GM19397 (cell line): ENCODE results near the gene LRRC8D.

Experiments used
- ATAC-seq: cut with Tn5 transposase; IDR thresholded peaks from one replicate; pipeline ENCODE4 v1.9.1; 2021; ENCODE audit warnings: mild to moderate bottlenecking, moderate library complexity; ENCODE audit not compliant: unreplicated experiment

Gene LRRC8D

GRCh38 chr1:89865498-89866382 lies 44.9 kb downstream of the LRRC8D start:
- no peak for ATAC-seq

GRCh38 chr1:89866568-89866967 lies 45.7 kb downstream of the LRRC8D start:
- no peak for ATAC-seq

- no peak for ATAC-seq
Observed at GRCh38 chr1:89870998-89871397, 50.2 kb downstream of the LRRC8D start.

- ATAC-seq, result no peak
Observed at GRCh38 chr1:89871768-89872473, 51.1 kb downstream of the LRRC8D start.

GRCh38 chr1:89872567-89872966 lies 51.7 kb downstream of the LRRC8D start:
- no peak for ATAC-seq

GRCh38 chr1:89873288-89873687 lies 52.5 kb downstream of the LRRC8D start:
- ATAC-seq, result no peak

- no peak for ATAC-seq
Observed at GRCh38 chr1:89873770-89874169, 52.9 kb downstream of the LRRC8D start.

- no peak for ATAC-seq
Observed at GRCh38 chr1:89876463-89876862, 55.6 kb downstream of the LRRC8D start.

- ATAC-seq, result no peak
Observed at GRCh38 chr1:89877756-89878155, 56.9 kb downstream of the LRRC8D start.

GRCh38 chr1:89878256-89878655 lies 57.4 kb downstream of the LRRC8D start:
- ATAC-seq, result no peak

- no peak for ATAC-seq
Observed at GRCh38 chr1:89880679-89881078, 59.8 kb downstream of the LRRC8D start.

- no peak for ATAC-seq
Observed at GRCh38 chr1:89881415-89882058, 60.7 kb downstream of the LRRC8D start.

- no peak for ATAC-seq
Observed at GRCh38 chr1:89882348-89883029, 61.7 kb downstream of the LRRC8D start.

GRCh38 chr1:89883030-89883379 lies 62.2 kb downstream of the LRRC8D start:
- no peak for ATAC-seq

- no peak for ATAC-seq
Observed at GRCh38 chr1:89884718-89885596, 64.1 kb downstream of the LRRC8D start.

- ATAC-seq, result no peak
Observed at GRCh38 chr1:89887270-89887669, 66.4 kb downstream of the LRRC8D start.

GRCh38 chr1:89887713-89888112 lies 66.9 kb downstream of the LRRC8D start:
- no peak for ATAC-seq

GRCh38 chr1:89888480-89889322 lies 67.9 kb downstream of the LRRC8D start:
- no peak for ATAC-seq

GRCh38 chr1:89889323-89889615 lies 68.4 kb downstream of the LRRC8D start:
- no peak for ATAC-seq
